D721Med (cell line): ENCODE data around the gene FMR1.

ENCODE experiments used
- DNase-seq: peaks from one replicate; pipeline ENCODE4 v3.0.0; 2011; ENCODE audit warnings: low spot score; ENCODE audit not compliant: insufficient read length
- FAIRE-seq: peaks from 2 replicates; lab custom pipeline; 2011; peaks lifted over from hg19 to GRCh38; lab: Jason Lieb, UNC
- CTCF ChIP-seq: IDR thresholded peaks from 2 replicates; pipeline ENCODE4 v1.5.1; 2012; ENCODE audit warnings: mild to moderate bottlenecking, control low read depth; ENCODE audit not compliant: insufficient read depth; ENCODE audit errors: missing control alignments

The FMR1 gene

GRCh38 chrX:147911192-147912022 is at the start of gene FMR1:
TSS of gene FMR1 (plus strand) at chrX:147911919. CDS start at chrX:147912180, 261 bp downstream.
- DNase-seq: peak; percentile 71
- TF ChIP-seq CTCF: no peak
- FAIRE-seq: no peak

- DNase-seq: no peak
- no peak for FAIRE-seq
These were observed 35.7 kb upstream of the FMR1 start for GRCh38 chrX:147875866-147876596.

GRCh38 chrX:147876849-147877646 is 34.7 kb upstream of the FMR1 start:
- DNase-seq: no peak
- no peak for FAIRE-seq
- no peak for TF ChIP-seq CTCF

More at GRCh38 chrX:147875866-147876596, 35.7 kb upstream of the FMR1 start:
- no peak for TF ChIP-seq CTCF

GRCh38 chrX:147877726-147878125 is 34.0 kb upstream of the FMR1 start:
- TF ChIP-seq CTCF: no peak
- FAIRE-seq (no peak), DNase-seq (no peak)

- no peak for TF ChIP-seq CTCF
- no peak for FAIRE-seq
- no peak for DNase-seq
These were observed 26.8 kb upstream of the FMR1 start for GRCh38 chrX:147884958-147885357.

- no peak for DNase-seq
- no peak for TF ChIP-seq CTCF
- FAIRE-seq: no peak
These were observed 21.0 kb upstream of the FMR1 start for GRCh38 chrX:147890756-147891155.
